HCT116 (cell line): ENCODE measurements around the gene CAMK2D. TPM values are rescaled to one million over a fixed set of nuclear protein-coding genes. Genes with fewer than 3 reads are reported as not detected.

Source experiments
- ATAC-seq: fragments of 200-7000 bp; cut with Tn5 transposase; 2 replicates; pipeline ENCODE4 v1.9.1; 2020; ENCODE audit warnings: mild to moderate bottlenecking, moderate library complexity
- BruUV-seq: library from RNA; stranded (reverse); fragments of 400-500 nt; replicated peaks from 2 replicates; lab custom pipeline; 2021; lab: Mats Ljungman, UMichigan
- CTCF ChIA-PET: fragments of 300-600 bp; sonication (Branson Sonifier 250); formaldehyde crosslinking; loops from one replicate; lab custom pipeline; 2021; ENCODE audit warnings: antibody characterized with exemption; lab: Charles Lee
- POLR2A ChIA-PET: fragments of 300-600, 350-600 bp; sonication (Branson Sonifier 250); formaldehyde crosslinking; loops from one replicate; lab custom pipeline; 2021; ENCODE audit warnings: antibody characterized with exemption; lab: Charles Lee
- RAD21 ChIA-PET, 2 experiments: fragments of 300-600 bp; sonication (Branson Sonifier 250); formaldehyde crosslinking; loops; one replicate each; lab custom pipeline; 2023; ENCODE audit warnings: low total read pairs in 2 of 2; ENCODE audit not compliant: uncharacterized antibody in 2 of 2, unreplicated experiment in 2 of 2, low non-redundant PET in 1 of 2; lab: Charles Lee
- DNase-seq: peaks from one replicate; pipeline ENCODE4 v3.0.0-alpha.2; 2010; ENCODE audit warnings: low read depth, low spot score
- H2AFZ ChIP-seq: fragments of 200-600 bp; shearing (Covaris generic), sonication (generic); 2 replicates; pipeline ENCODE4 v1.6.1; 2017; ENCODE audit warnings: low read depth, mixed run types, mixed read lengths, antibody characterized with exemption, low read length; ENCODE audit not compliant: poor library complexity, severe bottlenecking
- H3K27ac ChIP-seq: 2 replicates; pipeline ENCODE4 v1.5.1; 2012; ENCODE audit warnings: low read depth, low read length
- H3K27me3 ChIP-seq: fragments of 200-600 bp; sonication (generic); 2 replicates; pipeline ENCODE4 v1.6.1; 2016; ENCODE audit warnings: mixed run types, low read length, mixed read lengths; ENCODE audit not compliant: insufficient read depth
- H3K36me3 ChIP-seq, 2 experiments: fragments of 200-500 bp in 1 of 2; fragments of 200-600 bp in 1 of 2; sonication (Bioruptor generic) in 1 of 2; sonication (generic) in 1 of 2; 2 replicates each; pipeline versions ENCODE4 v1.5.1 to v1.6.1; 2014 to 2016; ENCODE audit warnings: low read length in 2 of 2, inconsistent platforms in 1 of 2, mixed read lengths in 1 of 2, mixed run types in 1 of 2; ENCODE audit not compliant: insufficient read depth in 2 of 2, control insufficient read depth in 1 of 2
- H3K4me1 ChIP-seq, 2 experiments: fragments of 200-600 bp in 1 of 2; sonication (generic) in 1 of 2; 2 replicates each; pipeline versions ENCODE4 v1.5.1 to v1.6.1; 2012 to 2017; ENCODE audit warnings: low read length in 2 of 2, inconsistent platforms in 1 of 2, mild to moderate bottlenecking in 1 of 2, mixed read lengths in 1 of 2, mixed run types in 1 of 2, moderate library complexity in 1 of 2; ENCODE audit not compliant: insufficient read depth in 2 of 2, control insufficient read depth in 1 of 2
- H3K4me2 ChIP-seq: fragments of 200-600 bp; sonication (generic); 2 replicates; pipeline ENCODE4 v1.6.1; 2017; ENCODE audit warnings: mixed run types, low read length, mixed read lengths
- H3K4me3 ChIP-seq, 2 experiments: fragments of 200-600 bp in 1 of 2; sonication (generic) in 1 of 2; replicated peaks in 1 of 2; 2 replicates each; pipeline ENCODE4 v1.5.1; 2011 to 2016; ENCODE audit warnings: low read length in 2 of 2, control low read depth in 1 of 2, low read depth in 1 of 2, mild to moderate bottlenecking in 1 of 2, mixed read lengths in 1 of 2, mixed run types in 1 of 2
- H3K79me2 ChIP-seq: fragments of 200-600 bp; sonication (generic); 2 replicates; pipeline ENCODE4 v1.6.1; 2017; ENCODE audit warnings: mild to moderate bottlenecking, mixed run types, low read length, moderate library complexity, mixed read lengths; ENCODE audit not compliant: insufficient read depth
- H3K9ac ChIP-seq: fragments of 200-600 bp; sonication (generic); 2 replicates; pipeline ENCODE4 v1.6.1; 2016; ENCODE audit warnings: low read length, mixed read lengths
- H3K9me2 ChIP-seq: fragments of 200-600 bp; sonication (generic), shearing (Covaris generic); 2 replicates; pipeline ENCODE4 v1.6.1; 2017; ENCODE audit warnings: mixed run types, mild to moderate bottlenecking, moderate library complexity; ENCODE audit not compliant: insufficient read depth
- H3K9me3 ChIP-seq, 2 experiments: fragments of 200-500 bp in 1 of 2; fragments of 200-600 bp in 1 of 2; sonication (Bioruptor generic) in 1 of 2; sonication (generic) in 1 of 2; 2 replicates each; pipeline ENCODE4 v1.6.1; 2014 to 2017; ENCODE audit warnings: low read length in 2 of 2, mixed read lengths in 2 of 2, inconsistent platforms in 1 of 2, low read depth in 1 of 2, mild to moderate bottlenecking in 1 of 2, mixed run types in 1 of 2, moderate library complexity in 1 of 2; ENCODE audit not compliant: control insufficient read depth in 1 of 2, insufficient read depth in 1 of 2
- H4K20me1 ChIP-seq: fragments of 200-600 bp; sonication (generic), shearing (Covaris generic); 2 replicates; pipeline ENCODE4 v1.6.1; 2017; ENCODE audit warnings: mixed run types, mild to moderate bottlenecking, moderate library complexity; ENCODE audit not compliant: insufficient read depth
- CBX3 ChIP-seq: IDR thresholded peaks from 2 replicates; pipeline ENCODE4 v1.6.1; 2012; ENCODE audit warnings: low read depth
- CTCF ChIP-seq, 3 experiments: fragments of 200-600 bp in 1 of 3; sonication (generic) in 1 of 3; IDR thresholded peaks in 2 of 3; conservative IDR thresholded peaks in 1 of 3; 2 replicates each; pipeline ENCODE4 v1.5.1; 2012 to 2017; ENCODE audit warnings: low read depth in 2 of 3, low read length in 2 of 3, antibody characterized with exemption in 1 of 3, borderline replicate concordance in 1 of 3, control low read depth in 1 of 3, mild to moderate bottlenecking in 1 of 3, mixed read lengths in 1 of 3, mixed run types in 1 of 3, moderate library complexity in 1 of 3; ENCODE audit not compliant: insufficient read depth in 1 of 3
- ELF1 ChIP-seq: IDR thresholded peaks from 2 replicates; pipeline ENCODE4 v1.6.1; 2012; ENCODE audit warnings: low read depth, borderline replicate concordance
- JUND ChIP-seq: IDR thresholded peaks from 2 replicates; pipeline ENCODE4 v1.6.1; 2012
- POLR2AphosphoS5 ChIP-seq: IDR thresholded peaks from 2 replicates; pipeline ENCODE4 v1.6.1; 2011; ENCODE audit warnings: mild to moderate bottlenecking, low read depth, low read length, moderate library complexity
- RAD21 ChIP-seq: IDR thresholded peaks from 2 replicates; pipeline ENCODE4 v1.6.1; 2012; ENCODE audit warnings: low read depth, mild to moderate bottlenecking
- SP1 ChIP-seq: IDR thresholded peaks from 2 replicates; pipeline ENCODE4 v1.6.1; 2012; ENCODE audit warnings: low read depth
- SRF ChIP-seq: IDR thresholded peaks from 2 replicates; pipeline ENCODE4 v1.6.1; 2012; ENCODE audit warnings: low read depth
- YY1 ChIP-seq: IDR thresholded peaks from 2 replicates; pipeline ENCODE4 v1.6.1; 2011; ENCODE audit warnings: low read length, low read depth, moderate library complexity, mild to moderate bottlenecking; ENCODE audit not compliant: insufficient replicate concordance; ENCODE audit errors: extremely low read depth
- ZBTB33 ChIP-seq: IDR thresholded peaks from 2 replicates; pipeline ENCODE4 v1.6.1; 2011; ENCODE audit warnings: mild to moderate bottlenecking, low read length, moderate library complexity; ENCODE audit not compliant: insufficient replicate concordance; ENCODE audit errors: extremely low read depth
- ZFX ChIP-seq: fragments of 450-650 bp; IDR thresholded peaks from 2 replicates; pipeline ENCODE4 v1.6.1; 2017
- intact Hi-C: fragments of 100-400 bp; cut with micrococcal nuclease; formaldehyde crosslinking; loops from 2 replicates; pipeline ENCODE4 v1.10.0; 2022
- total RNA-seq: library from RNA; stranded (reverse); gene quantifications from one replicate; pipeline ENCODE4 v1.2.1, GENCODE V29; 2021; ENCODE audit not compliant: unreplicated experiment
- TF ChIP-seq, protein P1 (sequence below): IDR thresholded peaks from 2 replicates; pipeline ENCODE4 v1.6.1; 2012

CAMK2D gene
- total RNA-seq, 1 experiment from 2014 or later = 67.0 TPM

DNA sequence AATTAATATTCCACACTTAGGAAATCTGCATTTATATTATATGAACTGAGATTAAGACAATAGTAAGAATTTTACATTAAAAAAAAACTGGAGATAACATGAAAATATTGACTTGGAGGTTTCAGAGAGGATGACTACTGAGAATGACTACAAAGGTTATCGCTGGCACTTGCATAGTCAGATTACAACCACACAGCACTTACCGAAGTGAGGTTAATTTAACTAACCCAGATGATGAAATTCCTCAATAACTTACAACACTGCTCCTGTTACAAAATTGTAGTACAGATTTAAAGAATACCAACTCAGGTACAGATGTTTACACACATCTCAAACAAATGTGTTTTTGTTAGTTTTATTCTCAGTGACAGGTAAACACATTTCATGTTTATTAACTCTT is 283.5 kb downstream of the CAMK2D start:
- intact Hi-C loops = no loop called here
- no TSS peak for BruUV-seq
- TF ChIP-seq SRF = no peak
- no peak for TF ChIP-seq JUND
- no peak for TF ChIP-seq SP1
- TF ChIP-seq YY1 = no peak
- TF ChIP-seq CBX3 = no peak
- TF ChIP-seq ZFX = no peak
- no peak for TF ChIP-seq ZBTB33
- TF ChIP-seq ELF1 = no peak
- no peak for TF ChIP-seq CTCF (IDR thresholded peaks at IDR 0.05 in 2 of 3, conservative IDR thresholded peaks at IDR 0.05 in 1 of 3; ENCODE audit: borderline replicate concordance in 1 of 3, insufficient read depth in 1 of 3, low read depth in 2 of 3, low read length in 2 of 3)
- TF ChIP-seq POLR2AphosphoS5 = no peak
- TF ChIP-seq RAD21 = no peak
- TF ChIP-seq, protein P1, sequence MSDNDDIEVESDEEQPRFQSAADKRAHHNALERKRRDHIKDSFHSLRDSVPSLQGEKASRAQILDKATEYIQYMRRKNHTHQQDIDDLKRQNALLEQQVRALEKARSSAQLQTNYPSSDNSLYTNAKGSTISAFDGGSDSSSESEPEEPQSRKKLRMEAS = no peak

More for the DNA sequence above, 283.5 kb downstream of the CAMK2D start:
- Histone ChIP-seq H3K79me2 (no peaks in the 10 kb centered on the region), H3K9me3 (peaks cover 0 to 17% of the 10 kb centered on the region in 2 experiments; a peak in 2 of 4 replicates), H3K4me3 (no peak overlapping the region), H3K36me3 (peaks cover 0 to 5% of the 10 kb centered on the region in 2 experiments; a peak in 1 of 4 replicates), H3K9me2 (no peaks in the 10 kb centered on the region), H3K4me2 (no peak overlapping the region), H3K27me3 (no peaks in the 10 kb centered on the region), H4K20me1 (no peaks in the 10 kb centered on the region), H3K27ac (no peak overlapping the region), H3K9ac (no peak overlapping the region), H2AFZ (no peak overlapping the region), H3K4me1 (peaks cover 18 to 41% of the 10 kb centered on the region in 2 experiments)
- POLR2A ChIA-PET = no interaction called here
- CTCF ChIA-PET = no interaction called here
- no peak for DNase-seq
- ATAC-seq = no peak
- RAD21 ChIA-PET = no interaction called here
